Heart right ventricle (tissue), 16 donors: ENCODE data around the gene CAPN2. TPM values are rescaled to one million over a fixed set of nuclear protein-coding genes. Genes with fewer than 3 reads are reported as not detected.

ENCODE experiments used
- ATAC-seq, 8 donors: fragments of 200-7000 bp; cut with Tn5 transposase; one replicate each; pipeline ENCODE4 v1.9.1; 2020; ENCODE audit warnings: mild to moderate bottlenecking in 8 of 8, moderate library complexity in 8 of 8, moderate number of reproducible peaks in 1 of 8
- DNase-seq, 2 donors: peaks; one replicate each; pipeline ENCODE4 v3.0.0-alpha.2; 2020
- H3K27ac ChIP-seq, 10 donors: fragments of 200-600 bp; sonication (generic) in 2 of 10; one replicate each; pipeline versions ENCODE4 v1.5.0 to v1.8.0; 2020 to 2022; ENCODE audit warnings: mild to moderate bottlenecking in 3 of 10
- H3K27me3 ChIP-seq, 7 donors: fragments of 200-600 bp; one replicate each; pipeline ENCODE4 v1.8.0; 2021 to 2022; ENCODE audit warnings: mild to moderate bottlenecking in 2 of 7
- H3K36me3 ChIP-seq, 9 donors: fragments of 200-600 bp; sonication (generic) in 1 of 9; one replicate each; pipeline versions ENCODE4 v1.5.0 to v1.8.0; 2020 to 2022; ENCODE audit warnings: mild to moderate bottlenecking in 2 of 9
- H3K4me1 ChIP-seq, 9 donors: fragments of 200-600 bp; sonication (generic) in 1 of 9; one replicate each; pipeline versions ENCODE4 v1.5.0 to v1.8.0; 2020 to 2022; ENCODE audit warnings: mild to moderate bottlenecking in 4 of 9
- H3K4me3 ChIP-seq, 10 donors: fragments of 200-600 bp; sonication (generic) in 2 of 10; one replicate each; pipeline versions ENCODE4 v1.5.0 to v1.8.0; 2020 to 2022; ENCODE audit warnings: mild to moderate bottlenecking in 7 of 10, moderate library complexity in 2 of 10
- H3K9me3 ChIP-seq, 11 donors: fragments of 200-600 bp in 10 of 11; sonication (generic) in 2 of 11; one replicate each; pipeline versions ENCODE4 v1.5.0 to v1.8.0; 2013 to 2022; ENCODE audit warnings: mild to moderate bottlenecking in 2 of 11, control low read depth in 1 of 11, moderate library complexity in 1 of 11
- CTCF ChIP-seq, 9 donors: fragments of 200-600 bp; sonication (generic) in 2 of 9; IDR thresholded peaks; one replicate each; pipeline versions ENCODE4 v1.5.0 to v1.8.0; 2021 to 2022; ENCODE audit warnings: antibody characterized with exemption in 9 of 9, mild to moderate bottlenecking in 5 of 9, moderate library complexity in 1 of 9
- WGBS, 2 donors: extraction: QIAGEN DNeasy Blood & Tissue Kit; methylation state at CpG; one replicate each; pipeline ENCODE4 v1.1.7; 2013; ENCODE audit warnings: inconsistent platforms in 1 of 2; 5-methylcytosine and 5-hydroxymethylcytosine counted together
- intact Hi-C, 10 donors: fragments of 100-400 bp; cut with DNase I; formaldehyde crosslinking; loops; one replicate each; pipeline versions ENCODE4 v1.11.1 to v1.14.2; 2022
- polyA plus RNA-seq, 2 donors: library from polyadenylated mRNA; stranded (reverse); fragments of 200-250 nt; gene quantifications; one replicate each; pipeline ENCODE4 v1.2.3, GENCODE V29; 2013
- total RNA-seq, 10 donors: library from RNA; stranded (reverse); fragmentation: NEBNext Ultra II Directional in 3 of 10; extraction: Animal tissue kit (Norgen Biotek cat#: 25700) in 3 of 10; gene quantifications; one replicate each; pipeline versions ENCODE4 v1.2.1 to v1.2.4, GENCODE V29; 2021 to 2023
- donor health status: Arrhythmogenic right ventricular cardiomyopathy.
- donor health status: ischemic (EF 13 %, LVEDD 7.1; RV severe dilation, severe dysfunction).
- donor health status: healthy with polysubstance abuse.
- donor health status: DM: no; HTN: yes; CAD: no.
- donor health status: DM: no; HTN: no; CAD: no.
- donor health status: ischemic (EF 25% LVEDD 6.9; RV normal size, moderate dysfunction).
- donor health status: ischemic (EF 25% LVEDD 5.7; RV mildly dilated, moderate dysfunction).
- donor health status: healthy.
- donor health status: DM: yes; HTN: yes; CAD: no.
- donor health status: Ischemic cardiomyopathy.
- donor health status: ischemic (EF 35%, LVEDD 5.7; RV mildly dilated, moderate dysfunction).
- donor health status: nonischemic (EF 11% LVEDD 7.7; RV severe dilation, severe dysfunction).
- donor health status: DM: yes; HTN: yes; CAD: no.
- donor health status: PGD.
- donor health status: ischemic (EF 29% LVEDD 5.4; RV normal size, mild dysfunction).
- donor health status: nonischemic (EF 23%, LVEDD 6.1; RV moderate dilation, normal function).

The CAPN2 gene
- total and polyA plus RNA-seq, 12 donors = 62.4 to 107 (median 77.6) TPM

GRCh38 chr1:223741861-223742260 lies 29.5 kb downstream of the CAPN2 start:
- Histone ChIP-seq H3K4me1 (peaks cover 19 to 78% (median 48%) of the 10 kb centered on the region in 9 donors), H3K27ac (peak overlapping the region in 7 of 10 donors; percentile 15 to 85 (median 66))
- WGBS, 2 donors = 88 to 93% methylated on average over 6 of the region's 6 CpGs

GRCh38 chr1:223742856-223743517 lies 30.6 kb downstream of the CAPN2 start:
- peak overlapping the region in 9 of 10 donors; percentile 46 to 85 (median 66) for H3K27ac ChIP-seq

More at GRCh38 chr1:223741861-223742260, 29.5 kb downstream of the CAPN2 start:
- peaks cover 0 to 50% (median 25%) of the 10 kb centered on the region in 9 donors for H3K36me3 ChIP-seq
- intact Hi-C loops = no loop called here
- DNase-seq (no peak), ATAC-seq (no peak)
- no peaks in the 10 kb centered on the region for H3K27me3 ChIP-seq
- TF ChIP-seq CTCF (IDR thresholded peaks at IDR 0.05) = no peak
- H3K4me3 ChIP-seq = no peak overlapping the region
- H3K9me3 ChIP-seq = no peaks in the 10 kb centered on the region

GRCh38 chr1:223745731-223746130 lies 33.4 kb downstream of the CAPN2 start:
- no peaks in the 10 kb centered on the region for H3K27me3 ChIP-seq
- no peak for TF ChIP-seq CTCF (IDR thresholded peaks at IDR 0.05)
- H3K9me3 ChIP-seq = no peaks in the 10 kb centered on the region
- WGBS, 2 donors = 88 to 95% methylated on average over 4 of the region's 4 CpGs
- DNase-seq (no peak), ATAC-seq (no peak)
- H3K4me3 ChIP-seq = no peak overlapping the region
- peaks cover 20 to 65% (median 46%) of the 10 kb centered on the region in 9 donors for H3K4me1 ChIP-seq
- H3K27ac ChIP-seq = no peak overlapping the region
- peaks cover 0 to 65% (median 29%) of the 10 kb centered on the region in 9 donors for H3K36me3 ChIP-seq
- intact Hi-C loops = loop anchor here in 4 of 10 donors (5.0 kb wide), 3 partner anchors 33 to 48 kb away; partner anchors contain the start of gene CAPN2 (in 2 of the 4)

More at GRCh38 chr1:223742856-223743517, 30.6 kb downstream of the CAPN2 start:
- H3K4me3 ChIP-seq = peak overlapping the region in 1 of 10 donors; percentile 10
- no peak for TF ChIP-seq CTCF (IDR thresholded peaks at IDR 0.05)
- DNase-seq (no peak), ATAC-seq (peak in 7 of 8 donors; percentile 29 to 66 (median 58))
- WGBS, 2 donors = 53 to 58% methylated on average over 9 of the region's 9 CpGs
- intact Hi-C loops = no loop called here
- no peaks in the 10 kb centered on the region for H3K27me3 ChIP-seq
- H3K36me3 ChIP-seq = peaks cover 0 to 60% (median 33%) of the 10 kb centered on the region in 9 donors
- H3K9me3 ChIP-seq = no peaks in the 10 kb centered on the region
- peaks cover 25 to 76% (median 54%) of the 10 kb centered on the region in 9 donors for H3K4me1 ChIP-seq

GRCh38 chr1:223747838-223748335 lies 35.5 kb downstream of the CAPN2 start:
- H3K4me1 ChIP-seq = peaks cover 14 to 47% (median 34%) of the 10 kb centered on the region in 9 donors
- H3K27ac ChIP-seq = peak overlapping the region; percentile 10 to 86 (median 75)
- H3K9me3 ChIP-seq = no peaks in the 10 kb centered on the region
- peak overlapping the region in 2 of 10 donors; percentile 58 to 63 for H3K4me3 ChIP-seq
- ATAC-seq (peak in 7 of 8 donors; percentile 8 to 55 (median 19)), DNase-seq (peak in 1 of 2 donors; percentile 52)
- no peak for TF ChIP-seq CTCF (IDR thresholded peaks at IDR 0.05)
- 13 to 15% methylated on average over 4 of the region's 4 CpGs for WGBS, 2 donors
- H3K27me3 ChIP-seq = no peaks in the 10 kb centered on the region
- H3K36me3 ChIP-seq = peaks cover 0 to 86% (median 50%) of the 10 kb centered on the region in 9 donors
- intact Hi-C loops = loop anchor here in 8 of 10 donors (1.0 to 5.0 kb wide), 5 partner anchors 35 to 51 kb away; partner anchors contain the start of gene CAPN2 (in 7 of the 8)
